Measurements from ENCODE around the gene MBD3L4.
"Not testable (repeated sequence)": the region's sequence is repeated elsewhere in the genome, so short reads cannot be mapped to it uniquely, and the experiment has no call there.

DNA sequence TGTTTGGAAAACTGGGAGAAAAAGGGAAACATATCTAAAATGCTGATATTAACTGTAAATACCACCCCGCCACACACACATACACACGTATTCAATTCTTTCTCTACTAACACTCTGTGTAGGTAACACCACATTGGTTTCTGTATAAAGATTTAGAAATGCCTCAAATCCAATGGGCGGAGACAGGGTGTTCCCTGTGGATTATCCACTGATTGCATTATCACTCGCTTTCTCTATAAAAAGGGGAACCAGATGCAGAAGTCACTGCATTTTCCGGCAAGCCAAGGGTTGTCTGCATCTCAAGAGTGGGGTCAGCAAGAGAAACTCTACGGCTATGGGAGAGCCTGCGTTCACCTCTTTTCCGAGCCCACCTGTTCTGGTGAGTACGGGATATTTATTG, 9.7 kb downstream of the MBD3L4 start, which contains the start of gene MBD3L5:
- not testable (repeated sequence) for TF ChIP-seq YY1 (IDR thresholded peaks at IDR 0.05; ENCODE audit: extremely low read depth, insufficient replicate concordance, low read depth, low read length); POLR2AphosphoS5 (IDR thresholded peaks at IDR 0.05; ENCODE audit: low read depth, low read length); EZH2 (IDR thresholded peaks at IDR 0.05); MAX (IDR thresholded peaks at IDR 0.05); EZH2phosphoT487 (IDR thresholded peaks at IDR 0.05; ENCODE audit: borderline replicate concordance); POLR2A (IDR thresholded peaks at IDR 0.05; ENCODE audit: borderline replicate concordance, extremely low read depth, insufficient read depth, insufficient read length); TCF7L2 (IDR thresholded peaks at IDR 0.05; ENCODE audit: borderline replicate concordance, extremely low read depth, insufficient read depth, insufficient read length); REST (IDR thresholded peaks at IDR 0.05; ENCODE audit: low read depth); SP1 (IDR thresholded peaks at IDR 0.05; ENCODE audit: low read depth); JUND (IDR thresholded peaks at IDR 0.05); ZNF274 (IDR thresholded peaks at IDR 0.05; ENCODE audit: low read depth, low read length)
- TF ChIP-seq, protein P1, sequence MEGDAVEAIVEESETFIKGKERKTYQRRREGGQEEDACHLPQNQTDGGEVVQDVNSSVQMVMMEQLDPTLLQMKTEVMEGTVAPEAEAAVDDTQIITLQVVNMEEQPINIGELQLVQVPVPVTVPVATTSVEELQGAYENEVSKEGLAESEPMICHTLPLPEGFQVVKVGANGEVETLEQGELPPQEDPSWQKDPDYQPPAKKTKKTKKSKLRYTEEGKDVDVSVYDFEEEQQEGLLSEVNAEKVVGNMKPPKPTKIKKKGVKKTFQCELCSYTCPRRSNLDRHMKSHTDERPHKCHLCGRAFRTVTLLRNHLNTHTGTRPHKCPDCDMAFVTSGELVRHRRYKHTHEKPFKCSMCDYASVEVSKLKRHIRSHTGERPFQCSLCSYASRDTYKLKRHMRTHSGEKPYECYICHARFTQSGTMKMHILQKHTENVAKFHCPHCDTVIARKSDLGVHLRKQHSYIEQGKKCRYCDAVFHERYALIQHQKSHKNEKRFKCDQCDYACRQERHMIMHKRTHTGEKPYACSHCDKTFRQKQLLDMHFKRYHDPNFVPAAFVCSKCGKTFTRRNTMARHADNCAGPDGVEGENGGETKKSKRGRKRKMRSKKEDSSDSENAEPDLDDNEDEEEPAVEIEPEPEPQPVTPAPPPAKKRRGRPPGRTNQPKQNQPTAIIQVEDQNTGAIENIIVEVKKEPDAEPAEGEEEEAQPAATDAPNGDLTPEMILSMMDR (IDR thresholded peaks at IDR 0.05 in 2 of 3, conservative IDR thresholded peaks at IDR 0.05 in 1 of 3; ENCODE audit: borderline replicate concordance in 1 of 3, insufficient read depth in 1 of 3, low read depth in 2 of 3, low read length in 2 of 3) = not testable (repeated sequence)
